WTC11 (cell line): ENCODE data around the gene SPATA9.

Experiments
- CBFB ChIP-seq: sonication (generic); formaldehyde crosslinking; IDR thresholded peaks from 2 replicates; pipeline ENCODE4 v1.8.1; 2022; ENCODE audit warnings: mild to moderate bottlenecking, low read depth, missing genetic modification reagents
- ESRRA ChIP-seq: sonication (generic); formaldehyde crosslinking; IDR thresholded peaks from 2 replicates; pipeline ENCODE4 v1.8.1; 2022; ENCODE audit warnings: mild to moderate bottlenecking, missing genetic modification reagents, borderline replicate concordance
- RELA ChIP-seq: sonication (generic); formaldehyde crosslinking; IDR thresholded peaks from 2 replicates; pipeline ENCODE4 v1.8.1; 2022; ENCODE audit warnings: missing genetic modification reagents, mild to moderate bottlenecking, borderline replicate concordance
- SP1 ChIP-seq: sonication (generic); formaldehyde crosslinking; conservative IDR thresholded peaks from 2 replicates; pipeline ENCODE4 v1.8.1; 2022; ENCODE audit warnings: missing genetic modification reagents
- TEAD4 ChIP-seq: sonication (generic); formaldehyde crosslinking; IDR thresholded peaks from 2 replicates; pipeline ENCODE4 v1.8.0; 2022; ENCODE audit warnings: mild to moderate bottlenecking, missing genetic modification reagents
- TF ChIP-seq, protein P1 (sequence below): sonication (generic); formaldehyde crosslinking; IDR thresholded peaks from 2 replicates; pipeline ENCODE4 v1.8.0; 2022; ENCODE audit warnings: mild to moderate bottlenecking, missing genetic modification reagents
- TF ChIP-seq, protein P2 (sequence below): fragments of 200-600 bp; IDR thresholded peaks from 2 replicates; pipeline ENCODE4 v1.8.0; 2022; ENCODE audit warnings: antibody characterized with exemption

DNA sequence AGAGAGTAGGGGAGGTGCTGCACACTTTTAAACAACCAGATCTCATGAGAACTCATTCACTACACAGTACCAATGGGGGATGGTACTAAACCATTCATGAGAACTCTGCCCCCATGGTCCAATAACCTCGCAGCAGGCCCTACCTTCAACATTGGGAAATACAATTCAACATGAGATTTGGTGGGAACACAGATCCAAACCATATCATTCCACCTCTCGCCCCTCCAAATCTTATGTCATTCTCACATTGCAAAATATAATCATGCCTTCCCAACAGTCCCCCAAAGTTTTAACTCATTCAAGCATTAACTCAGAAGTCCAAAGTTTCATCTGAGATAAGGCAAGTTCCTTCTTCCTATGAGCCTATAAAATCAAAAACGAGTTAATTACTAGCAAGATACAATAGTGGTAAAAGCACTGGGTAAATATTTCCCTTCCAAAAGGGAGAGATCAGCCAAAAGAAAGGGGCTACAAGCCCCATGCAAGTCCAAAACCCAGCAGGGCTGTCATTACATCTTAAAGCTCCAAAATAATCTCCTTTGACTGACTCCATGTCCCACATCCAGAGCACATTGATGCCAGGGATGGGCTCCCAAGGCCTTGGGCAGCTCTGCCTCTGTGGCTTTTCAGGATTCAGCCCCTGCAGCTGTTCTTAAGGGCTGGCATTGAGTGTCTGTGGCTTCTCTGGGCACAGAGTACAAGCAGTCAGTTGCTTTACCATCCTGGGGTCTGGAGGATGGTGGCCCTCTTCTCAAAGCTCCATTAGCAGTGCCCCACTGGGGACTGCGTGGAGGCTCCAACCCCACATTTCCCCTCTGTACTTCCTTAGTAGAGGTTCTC lies 54.6 kb downstream of the SPATA9 start:
- no peak for TF ChIP-seq RELA (CRISPR knock-in tag)
- TF ChIP-seq, protein P1, sequence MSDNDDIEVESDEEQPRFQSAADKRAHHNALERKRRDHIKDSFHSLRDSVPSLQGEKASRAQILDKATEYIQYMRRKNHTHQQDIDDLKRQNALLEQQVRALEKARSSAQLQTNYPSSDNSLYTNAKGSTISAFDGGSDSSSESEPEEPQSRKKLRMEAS (CRISPR knock-in tag) = no peak
- TF ChIP-seq, protein P2, sequence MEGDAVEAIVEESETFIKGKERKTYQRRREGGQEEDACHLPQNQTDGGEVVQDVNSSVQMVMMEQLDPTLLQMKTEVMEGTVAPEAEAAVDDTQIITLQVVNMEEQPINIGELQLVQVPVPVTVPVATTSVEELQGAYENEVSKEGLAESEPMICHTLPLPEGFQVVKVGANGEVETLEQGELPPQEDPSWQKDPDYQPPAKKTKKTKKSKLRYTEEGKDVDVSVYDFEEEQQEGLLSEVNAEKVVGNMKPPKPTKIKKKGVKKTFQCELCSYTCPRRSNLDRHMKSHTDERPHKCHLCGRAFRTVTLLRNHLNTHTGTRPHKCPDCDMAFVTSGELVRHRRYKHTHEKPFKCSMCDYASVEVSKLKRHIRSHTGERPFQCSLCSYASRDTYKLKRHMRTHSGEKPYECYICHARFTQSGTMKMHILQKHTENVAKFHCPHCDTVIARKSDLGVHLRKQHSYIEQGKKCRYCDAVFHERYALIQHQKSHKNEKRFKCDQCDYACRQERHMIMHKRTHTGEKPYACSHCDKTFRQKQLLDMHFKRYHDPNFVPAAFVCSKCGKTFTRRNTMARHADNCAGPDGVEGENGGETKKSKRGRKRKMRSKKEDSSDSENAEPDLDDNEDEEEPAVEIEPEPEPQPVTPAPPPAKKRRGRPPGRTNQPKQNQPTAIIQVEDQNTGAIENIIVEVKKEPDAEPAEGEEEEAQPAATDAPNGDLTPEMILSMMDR = no peak
- no peak for TF ChIP-seq ESRRA (CRISPR knock-in tag)
- TF ChIP-seq SP1 = no peak
- TF ChIP-seq TEAD4 = no peak
- TF ChIP-seq CBFB (CRISPR knock-in tag) = no peak
